ENCODE results near the gene UBA6.

GRCh38 chr4:67721315-67721769 lies 20.4 kb upstream of the UBA6 start:
- TF ChIP-seq, protein P1, sequence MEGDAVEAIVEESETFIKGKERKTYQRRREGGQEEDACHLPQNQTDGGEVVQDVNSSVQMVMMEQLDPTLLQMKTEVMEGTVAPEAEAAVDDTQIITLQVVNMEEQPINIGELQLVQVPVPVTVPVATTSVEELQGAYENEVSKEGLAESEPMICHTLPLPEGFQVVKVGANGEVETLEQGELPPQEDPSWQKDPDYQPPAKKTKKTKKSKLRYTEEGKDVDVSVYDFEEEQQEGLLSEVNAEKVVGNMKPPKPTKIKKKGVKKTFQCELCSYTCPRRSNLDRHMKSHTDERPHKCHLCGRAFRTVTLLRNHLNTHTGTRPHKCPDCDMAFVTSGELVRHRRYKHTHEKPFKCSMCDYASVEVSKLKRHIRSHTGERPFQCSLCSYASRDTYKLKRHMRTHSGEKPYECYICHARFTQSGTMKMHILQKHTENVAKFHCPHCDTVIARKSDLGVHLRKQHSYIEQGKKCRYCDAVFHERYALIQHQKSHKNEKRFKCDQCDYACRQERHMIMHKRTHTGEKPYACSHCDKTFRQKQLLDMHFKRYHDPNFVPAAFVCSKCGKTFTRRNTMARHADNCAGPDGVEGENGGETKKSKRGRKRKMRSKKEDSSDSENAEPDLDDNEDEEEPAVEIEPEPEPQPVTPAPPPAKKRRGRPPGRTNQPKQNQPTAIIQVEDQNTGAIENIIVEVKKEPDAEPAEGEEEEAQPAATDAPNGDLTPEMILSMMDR (IDR thresholded peaks at IDR 0.05; ENCODE audit: insufficient read depth, low read depth, low read length): no peak
- TF ChIP-seq EZH2 (IDR thresholded peaks at IDR 0.05; ENCODE audit: insufficient read depth, low read length): no peak

Data from astrocyte (in vitro differentiated cells and primary cell).